WTC11 (cell line): ENCODE data around the gene MRPS5. TPM values are rescaled to one million over a fixed set of nuclear protein-coding genes. Genes with fewer than 3 reads are reported as not detected.

Experiments used
- ATAC-seq: fragments of 200-7000 bp; cut with Tn5 transposase; 2 replicates; pipeline ENCODE4 v1.10.0; 2021; ENCODE audit warnings: mild to moderate bottlenecking, moderate library complexity
- CTCF ChIA-PET: fragments of 300-600 bp; sonication (Branson Sonifier 250); formaldehyde crosslinking; loops from one replicate; lab custom pipeline; 2021; ENCODE audit warnings: antibody characterized with exemption; lab: Charles Lee
- POLR2A ChIA-PET: fragments of 350-600 bp; sonication (Branson Sonifier 250); formaldehyde crosslinking; loops from one replicate; lab custom pipeline; 2021; ENCODE audit warnings: antibody characterized with exemption; lab: Charles Lee
- DNase-seq: peaks from one replicate; pipeline ENCODE4 v3.0.0; 2021; ENCODE audit warnings: low spot score
- H3K27ac Mint-ChIP-seq: 2 replicates; pipeline ENCODE4 v1.8.0; 2021; ENCODE audit warnings: mixed read lengths
- H3K27me3 Mint-ChIP-seq: 2 replicates; pipeline ENCODE4 v1.8.0; 2021; ENCODE audit warnings: low read depth, mild to moderate bottlenecking, moderate library complexity, mixed read lengths
- H3K36me3 Mint-ChIP-seq: 2 replicates; pipeline ENCODE4 v1.8.0; 2021; ENCODE audit warnings: mixed read lengths
- H3K4me1 Mint-ChIP-seq: 2 replicates; pipeline ENCODE4 v1.8.0; 2022; ENCODE audit warnings: mixed read lengths
- H3K4me3 Mint-ChIP-seq: 2 replicates; pipeline ENCODE4 v1.8.0; 2021; ENCODE audit warnings: mild to moderate bottlenecking, moderate library complexity, mixed read lengths
- H3K9me3 Mint-ChIP-seq: 2 replicates; pipeline ENCODE4 v1.8.0; 2021; ENCODE audit warnings: mixed read lengths
- ATF2 ChIP-seq: sonication (generic); formaldehyde crosslinking; IDR thresholded peaks from 2 replicates; pipeline ENCODE4 v1.8.1; 2022; ENCODE audit warnings: low read depth, missing genetic modification reagents, borderline replicate concordance
- GABPB1 ChIP-seq: sonication (generic); formaldehyde crosslinking; IDR thresholded peaks from 2 replicates; pipeline ENCODE4 v1.8.1; 2023; ENCODE audit warnings: mild to moderate bottlenecking, missing genetic modification reagents
- NR2C2 ChIP-seq: sonication (generic); formaldehyde crosslinking; IDR thresholded peaks from 2 replicates; pipeline ENCODE4 v1.8.0; 2022; ENCODE audit warnings: mild to moderate bottlenecking, missing genetic modification reagents
- RELA ChIP-seq: sonication (generic); formaldehyde crosslinking; IDR thresholded peaks from 2 replicates; pipeline ENCODE4 v1.8.1; 2022; ENCODE audit warnings: missing genetic modification reagents, mild to moderate bottlenecking, borderline replicate concordance
- SMAD3 ChIP-seq: sonication (generic); formaldehyde crosslinking; IDR thresholded peaks from 2 replicates; pipeline ENCODE4 v1.8.0; 2022; ENCODE audit warnings: missing genetic modification reagents, mild to moderate bottlenecking, borderline replicate concordance
- SMAD4 ChIP-seq: sonication (generic); formaldehyde crosslinking; IDR thresholded peaks from 2 replicates; pipeline ENCODE4 v1.8.0; 2022; ENCODE audit warnings: mild to moderate bottlenecking, missing genetic modification reagents
- ZMAT4 ChIP-seq: fragments of 250-450 bp; sonication (Bioruptor Pico); IDR thresholded peaks from 2 replicates; pipeline ENCODE4 v1.9.0; 2021; ENCODE audit warnings: mild to moderate bottlenecking
- ZNF121 ChIP-seq: sonication (generic); formaldehyde crosslinking; IDR thresholded peaks from 2 replicates; pipeline ENCODE4 v1.8.0; 2023; ENCODE audit warnings: missing genetic modification reagents
- ZNF423 ChIP-seq: fragments of 250-450 bp; sonication (Bioruptor Pico); IDR thresholded peaks from 2 replicates; pipeline ENCODE4 v2.1.2; 2022; ENCODE audit warnings: mild to moderate bottlenecking, moderate library complexity
- total RNA-seq: library from RNA; stranded (reverse); gene quantifications from 3 replicates; pipeline ENCODE4 v1.2.3, GENCODE V29; 2021
- TF ChIP-seq, protein P1 (sequence below): sonication (generic); formaldehyde crosslinking; IDR thresholded peaks from 2 replicates; pipeline ENCODE4 v1.8.0; 2023; ENCODE audit warnings: mild to moderate bottlenecking, missing genetic modification reagents
- TF ChIP-seq, protein P2 (sequence below): sonication (generic); formaldehyde crosslinking; IDR thresholded peaks from 2 replicates; pipeline ENCODE4 v1.8.1; 2023; ENCODE audit warnings: mild to moderate bottlenecking, missing genetic modification reagents
- TF ChIP-seq, protein P3 (sequence below): fragments of 250-450 bp; sonication (Bioruptor Pico); IDR thresholded peaks from 2 replicates; pipeline ENCODE4 v1.9.0; 2021; ENCODE audit warnings: mild to moderate bottlenecking

MRPS5 gene
- total RNA-seq, 1 experiment from 2014 or later, result 70.3 TPM

DNA sequence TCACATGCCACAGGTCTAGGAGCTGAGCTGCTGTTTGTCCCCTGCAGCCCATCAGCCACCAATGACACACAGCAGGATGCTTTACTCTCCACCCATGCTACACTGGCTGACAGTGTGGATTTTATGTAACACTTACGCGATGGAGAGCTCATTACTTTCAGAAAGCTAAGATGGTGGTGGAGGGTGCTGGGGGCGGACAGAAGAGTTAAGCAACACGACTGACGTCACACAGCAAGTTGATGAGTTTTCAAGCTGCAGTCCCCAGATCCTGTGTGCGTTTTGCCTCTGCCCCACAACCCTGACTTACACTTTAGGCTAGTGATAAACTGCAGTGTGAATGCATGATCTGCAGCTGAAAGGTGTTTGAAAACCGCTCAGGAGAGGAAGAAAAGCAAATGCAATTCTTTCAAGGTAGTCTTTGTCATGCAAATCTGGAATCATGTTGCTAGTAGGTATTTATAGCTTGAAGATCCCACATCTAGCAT, 42.4 kb downstream of the MRPS5 start:
- Mint-ChIP-seq H3K27me3 (peaks cover 6% of the 10 kb centered on the region), H3K27ac (no peak overlapping the region), H3K4me3 (no peak overlapping the region; the same call in 1 of the 2 replicates), H3K36me3 (peaks cover 3% of the 10 kb centered on the region), H3K4me1 (peaks cover 24% of the 10 kb centered on the region), H3K9me3 (peaks cover 3% of the 10 kb centered on the region)
- CTCF ChIA-PET, result interaction anchor here (0.6 to 5.2 kb wide), 34 partner anchors 8 to 930 kb away, joined by 3 to 66 read pairs (median 4); partner anchors contain the start of genes MRPS5, TEKT4 and ZNF514
- TF ChIP-seq SMAD4 (CRISPR knock-in tag) (no peak), NR2C2 (CRISPR knock-in tag) (no peak)
- TF ChIP-seq, protein P1, sequence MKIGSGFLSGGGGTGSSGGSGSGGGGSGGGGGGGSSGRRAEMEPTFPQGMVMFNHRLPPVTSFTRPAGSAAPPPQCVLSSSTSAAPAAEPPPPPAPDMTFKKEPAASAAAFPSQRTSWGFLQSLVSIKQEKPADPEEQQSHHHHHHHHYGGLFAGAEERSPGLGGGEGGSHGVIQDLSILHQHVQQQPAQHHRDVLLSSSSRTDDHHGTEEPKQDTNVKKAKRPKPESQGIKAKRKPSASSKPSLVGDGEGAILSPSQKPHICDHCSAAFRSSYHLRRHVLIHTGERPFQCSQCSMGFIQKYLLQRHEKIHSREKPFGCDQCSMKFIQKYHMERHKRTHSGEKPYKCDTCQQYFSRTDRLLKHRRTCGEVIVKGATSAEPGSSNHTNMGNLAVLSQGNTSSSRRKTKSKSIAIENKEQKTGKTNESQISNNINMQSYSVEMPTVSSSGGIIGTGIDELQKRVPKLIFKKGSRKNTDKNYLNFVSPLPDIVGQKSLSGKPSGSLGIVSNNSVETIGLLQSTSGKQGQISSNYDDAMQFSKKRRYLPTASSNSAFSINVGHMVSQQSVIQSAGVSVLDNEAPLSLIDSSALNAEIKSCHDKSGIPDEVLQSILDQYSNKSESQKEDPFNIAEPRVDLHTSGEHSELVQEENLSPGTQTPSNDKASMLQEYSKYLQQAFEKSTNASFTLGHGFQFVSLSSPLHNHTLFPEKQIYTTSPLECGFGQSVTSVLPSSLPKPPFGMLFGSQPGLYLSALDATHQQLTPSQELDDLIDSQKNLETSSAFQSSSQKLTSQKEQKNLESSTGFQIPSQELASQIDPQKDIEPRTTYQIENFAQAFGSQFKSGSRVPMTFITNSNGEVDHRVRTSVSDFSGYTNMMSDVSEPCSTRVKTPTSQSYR, result no peak
- POLR2A ChIA-PET, result interaction anchor here (0.7 to 1.4 kb wide), 2 partner anchors 42 to 197 kb away, joined by 3 to 6 read pairs; no protein-coding TSS in a partner anchor
- DNase-seq (no peak), ATAC-seq (peak; percentile 31)

- no peak overlapping the region for H3K4me3 Mint-ChIP-seq
- H3K27me3 Mint-ChIP-seq, result peaks cover 6% of the 10 kb centered on the region
- ChIA-PET POLR2A (interaction anchor here (0.5 to 1.4 kb wide), 2 partner anchors 14 to 43 kb away, joined by 3 read pairs; no protein-coding TSS in a partner anchor), CTCF (interaction anchor here (0.7 to 5.2 kb wide), 15 partner anchors 9 to 207 kb away, joined by 3 to 66 read pairs (median 9); partner anchors contain the start of genes MRPS5, PROM2 and TEKT4)
- no peak for DNase-seq
- TF ChIP-seq ZNF423 (CRISPR knock-in tag) (no peak), ZMAT4 (CRISPR knock-in tag) (no peak), ATF2 (CRISPR knock-in tag) (no peak), GABPB1 (CRISPR knock-in tag) (no peak), SMAD3 (CRISPR knock-in tag) (no peak), RELA (CRISPR knock-in tag) (no peak), ZNF121 (CRISPR knock-in tag) (no peak)
- TF ChIP-seq, protein P2, sequence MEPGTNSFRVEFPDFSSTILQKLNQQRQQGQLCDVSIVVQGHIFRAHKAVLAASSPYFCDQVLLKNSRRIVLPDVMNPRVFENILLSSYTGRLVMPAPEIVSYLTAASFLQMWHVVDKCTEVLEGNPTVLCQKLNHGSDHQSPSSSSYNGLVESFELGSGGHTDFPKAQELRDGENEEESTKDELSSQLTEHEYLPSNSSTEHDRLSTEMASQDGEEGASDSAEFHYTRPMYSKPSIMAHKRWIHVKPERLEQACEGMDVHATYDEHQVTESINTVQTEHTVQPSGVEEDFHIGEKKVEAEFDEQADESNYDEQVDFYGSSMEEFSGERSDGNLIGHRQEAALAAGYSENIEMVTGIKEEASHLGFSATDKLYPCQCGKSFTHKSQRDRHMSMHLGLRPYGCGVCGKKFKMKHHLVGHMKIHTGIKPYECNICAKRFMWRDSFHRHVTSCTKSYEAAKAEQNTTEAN, result no peak
- TF ChIP-seq, protein P3, sequence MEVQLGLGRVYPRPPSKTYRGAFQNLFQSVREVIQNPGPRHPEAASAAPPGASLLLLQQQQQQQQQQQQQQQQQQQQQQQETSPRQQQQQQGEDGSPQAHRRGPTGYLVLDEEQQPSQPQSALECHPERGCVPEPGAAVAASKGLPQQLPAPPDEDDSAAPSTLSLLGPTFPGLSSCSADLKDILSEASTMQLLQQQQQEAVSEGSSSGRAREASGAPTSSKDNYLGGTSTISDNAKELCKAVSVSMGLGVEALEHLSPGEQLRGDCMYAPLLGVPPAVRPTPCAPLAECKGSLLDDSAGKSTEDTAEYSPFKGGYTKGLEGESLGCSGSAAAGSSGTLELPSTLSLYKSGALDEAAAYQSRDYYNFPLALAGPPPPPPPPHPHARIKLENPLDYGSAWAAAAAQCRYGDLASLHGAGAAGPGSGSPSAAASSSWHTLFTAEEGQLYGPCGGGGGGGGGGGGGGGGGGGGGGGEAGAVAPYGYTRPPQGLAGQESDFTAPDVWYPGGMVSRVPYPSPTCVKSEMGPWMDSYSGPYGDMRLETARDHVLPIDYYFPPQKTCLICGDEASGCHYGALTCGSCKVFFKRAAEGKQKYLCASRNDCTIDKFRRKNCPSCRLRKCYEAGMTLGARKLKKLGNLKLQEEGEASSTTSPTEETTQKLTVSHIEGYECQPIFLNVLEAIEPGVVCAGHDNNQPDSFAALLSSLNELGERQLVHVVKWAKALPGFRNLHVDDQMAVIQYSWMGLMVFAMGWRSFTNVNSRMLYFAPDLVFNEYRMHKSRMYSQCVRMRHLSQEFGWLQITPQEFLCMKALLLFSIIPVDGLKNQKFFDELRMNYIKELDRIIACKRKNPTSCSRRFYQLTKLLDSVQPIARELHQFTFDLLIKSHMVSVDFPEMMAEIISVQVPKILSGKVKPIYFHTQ, result no peak
- no peaks in the 10 kb centered on the region for H3K36me3 Mint-ChIP-seq
- no peak for ATAC-seq
- H3K9me3 Mint-ChIP-seq, result no peaks in the 10 kb centered on the region
- H3K27ac Mint-ChIP-seq, result no peak overlapping the region
- H3K4me1 Mint-ChIP-seq, result peaks cover 24% of the 10 kb centered on the region
Observed at GRCh38 chr2:95077861-95078603, 43.6 kb downstream of the MRPS5 start.
